ENCODE data around the gene CBR4. TPM values are rescaled to one million over a fixed set of nuclear protein-coding genes. Genes with fewer than 3 reads are reported as not detected.
"Not testable (repeated sequence)": the region's sequence is repeated elsewhere in the genome, so short reads cannot be mapped to it uniquely, and the experiment has no call there.

The CBR4 gene
- total RNA-seq, 1 donor from 2014 or later: 15.2 TPM

GRCh38 chr4:168993714-168994510 is 16.1 kb downstream of the CBR4 start:
- no peak for DNase-seq (ENCODE audit: low spot score)
- TF ChIP-seq, protein P1, sequence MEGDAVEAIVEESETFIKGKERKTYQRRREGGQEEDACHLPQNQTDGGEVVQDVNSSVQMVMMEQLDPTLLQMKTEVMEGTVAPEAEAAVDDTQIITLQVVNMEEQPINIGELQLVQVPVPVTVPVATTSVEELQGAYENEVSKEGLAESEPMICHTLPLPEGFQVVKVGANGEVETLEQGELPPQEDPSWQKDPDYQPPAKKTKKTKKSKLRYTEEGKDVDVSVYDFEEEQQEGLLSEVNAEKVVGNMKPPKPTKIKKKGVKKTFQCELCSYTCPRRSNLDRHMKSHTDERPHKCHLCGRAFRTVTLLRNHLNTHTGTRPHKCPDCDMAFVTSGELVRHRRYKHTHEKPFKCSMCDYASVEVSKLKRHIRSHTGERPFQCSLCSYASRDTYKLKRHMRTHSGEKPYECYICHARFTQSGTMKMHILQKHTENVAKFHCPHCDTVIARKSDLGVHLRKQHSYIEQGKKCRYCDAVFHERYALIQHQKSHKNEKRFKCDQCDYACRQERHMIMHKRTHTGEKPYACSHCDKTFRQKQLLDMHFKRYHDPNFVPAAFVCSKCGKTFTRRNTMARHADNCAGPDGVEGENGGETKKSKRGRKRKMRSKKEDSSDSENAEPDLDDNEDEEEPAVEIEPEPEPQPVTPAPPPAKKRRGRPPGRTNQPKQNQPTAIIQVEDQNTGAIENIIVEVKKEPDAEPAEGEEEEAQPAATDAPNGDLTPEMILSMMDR (IDR thresholded peaks at IDR 0.05): no peak
- Mint-ChIP-seq H3K27me3 (ENCODE audit: low read depth) (no peaks in the 10 kb centered on the region), H3K36me3 (ENCODE audit: low read depth) (peaks cover 5% of the 10 kb centered on the region), H3K27ac (ENCODE audit: unreplicated experiment) (peak overlapping the region; percentile 75), H3K9me3 (ENCODE audit: low read depth) (no peaks in the 10 kb centered on the region), H3K4me3 (ENCODE audit: unreplicated experiment) (no peak overlapping the region), H3K4me1 (ENCODE audit: low read depth) (peaks cover 17% of the 10 kb centered on the region)

- H3K27ac Mint-ChIP-seq (ENCODE audit: unreplicated experiment): peak overlapping the region; percentile 75
- not testable (repeated sequence) for H3K36me3 Mint-ChIP-seq (ENCODE audit: low read depth)
Measured at GRCh38 chr4:168992952-168993482, 17.0 kb downstream of the CBR4 start.

DNA sequence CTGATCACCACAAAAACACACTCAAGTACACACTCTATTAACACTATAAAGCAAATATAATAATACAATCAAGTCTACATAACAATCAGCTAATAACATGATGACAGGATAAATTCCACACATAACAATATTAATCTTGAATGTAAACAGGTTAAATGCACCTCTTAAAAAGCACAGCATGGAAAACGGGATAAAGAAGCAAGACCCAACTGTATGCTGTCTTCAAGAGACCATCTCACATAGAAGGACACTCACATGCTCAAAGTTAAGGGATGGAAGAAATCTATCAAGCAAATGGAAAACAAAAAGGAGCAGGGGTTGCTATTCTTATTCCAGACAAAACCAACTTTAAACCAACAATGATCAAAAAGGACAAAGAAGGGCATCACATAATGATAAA is 28.1 kb downstream of the CBR4 start:
- H3K36me3 Mint-ChIP-seq (ENCODE audit: low read depth): peaks cover 48% of the 10 kb centered on the region
- H3K4me1 Mint-ChIP-seq (ENCODE audit: low read depth): no peaks in the 10 kb centered on the region
- no peak overlapping the region for H3K27ac Mint-ChIP-seq (ENCODE audit: unreplicated experiment)
- H3K9me3 Mint-ChIP-seq (ENCODE audit: low read depth): peaks cover 30% of the 10 kb centered on the region
- no peaks in the 10 kb centered on the region for H3K27me3 Mint-ChIP-seq (ENCODE audit: low read depth)
- DNase-seq (ENCODE audit: low spot score): no peak
- H3K4me3 Mint-ChIP-seq (ENCODE audit: unreplicated experiment): no peak overlapping the region
- TF ChIP-seq, protein P1 (IDR thresholded peaks at IDR 0.05): no peak

More at GRCh38 chr4:168992952-168993482, 17.0 kb downstream of the CBR4 start:
- H3K4me3 Mint-ChIP-seq (ENCODE audit: unreplicated experiment); H3K27me3 Mint-ChIP-seq (ENCODE audit: low read depth); DNase-seq (ENCODE audit: low spot score); H3K9me3 Mint-ChIP-seq (ENCODE audit: low read depth): not testable (repeated sequence)
- peaks cover 17% of the 10 kb centered on the region for H3K4me1 Mint-ChIP-seq (ENCODE audit: low read depth)

DNA sequence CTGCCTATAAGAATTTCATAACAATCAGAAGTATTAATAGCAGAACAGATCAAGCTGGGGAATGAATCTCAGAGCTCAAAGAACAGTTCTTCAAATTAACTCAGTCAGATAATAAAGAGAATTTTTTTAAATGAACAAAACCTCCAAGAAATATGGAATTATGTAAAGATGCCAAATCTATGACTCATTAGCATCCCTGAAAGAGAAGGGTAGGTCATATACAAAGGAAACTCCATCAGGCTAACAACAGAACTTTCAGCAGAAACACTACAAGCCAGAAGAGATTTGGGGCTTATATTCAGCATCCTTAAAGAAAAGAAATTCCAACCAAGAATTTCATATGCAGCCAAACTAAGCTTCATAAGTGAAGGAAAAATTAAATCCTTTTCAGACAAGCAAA is 28.6 kb downstream of the CBR4 start:
- DNase-seq (ENCODE audit: low spot score): no peak
- H3K4me1 Mint-ChIP-seq (ENCODE audit: low read depth): no peaks in the 10 kb centered on the region
- H3K36me3 Mint-ChIP-seq (ENCODE audit: low read depth): peaks cover 48% of the 10 kb centered on the region

GRCh38 chr4:168979338-168979737 is 30.7 kb downstream of the CBR4 start:
- TF ChIP-seq, protein P1 (IDR thresholded peaks at IDR 0.05): no peak
- DNase-seq (ENCODE audit: low spot score): no peak
- H3K4me3 Mint-ChIP-seq (ENCODE audit: unreplicated experiment): no peak overlapping the region
- H3K27ac Mint-ChIP-seq (ENCODE audit: unreplicated experiment): no peak overlapping the region
- H3K9me3 Mint-ChIP-seq (ENCODE audit: low read depth): peaks cover 34% of the 10 kb centered on the region
- peaks cover 45% of the 10 kb centered on the region for H3K36me3 Mint-ChIP-seq (ENCODE audit: low read depth)
- no peaks in the 10 kb centered on the region for H3K27me3 Mint-ChIP-seq (ENCODE audit: low read depth)
- no peaks in the 10 kb centered on the region for H3K4me1 Mint-ChIP-seq (ENCODE audit: low read depth)

More for the DNA sequence above, 28.6 kb downstream of the CBR4 start:
- Mint-ChIP-seq H3K4me3 (ENCODE audit: unreplicated experiment) (no peak overlapping the region), H3K9me3 (ENCODE audit: low read depth) (peaks cover 30% of the 10 kb centered on the region), H3K27me3 (ENCODE audit: low read depth) (no peaks in the 10 kb centered on the region), H3K27ac (ENCODE audit: unreplicated experiment) (no peak overlapping the region)
- TF ChIP-seq, protein P1 (IDR thresholded peaks at IDR 0.05): no peak

Measured in chondrocyte (in vitro differentiated cells).